Upper lobe of right lung (tissue), 1 donor: ENCODE measurements around the gene IL18R1. TPM values are rescaled to one million over a fixed set of nuclear protein-coding genes. Genes with fewer than 3 reads are reported as not detected.
A peak's percentile ranks its signal among the peaks of the same experiment; 100 is the strongest.

Experiments
- ATAC-seq: fragments of 200-7000 bp; cut with Tn5 transposase; one replicate; pipeline ENCODE4 v1.9.1; 2020; ENCODE audit warnings: mild to moderate bottlenecking, moderate library complexity
- DNase-seq: peaks from one replicate; pipeline ENCODE4 v3.0.0-alpha.2; 2020
- H3K27ac ChIP-seq: fragments of 200-600 bp; one replicate; pipeline ENCODE4 v1.8.0; 2022
- H3K27me3 ChIP-seq: fragments of 200-600 bp; one replicate; pipeline ENCODE4 v1.8.0; 2022; ENCODE audit warnings: mild to moderate bottlenecking
- H3K36me3 ChIP-seq: fragments of 200-600 bp; one replicate; pipeline ENCODE4 v1.8.0; 2022
- H3K4me1 ChIP-seq: fragments of 200-600 bp; one replicate; pipeline ENCODE4 v1.8.0; 2022
- H3K4me3 ChIP-seq: fragments of 200-600 bp; one replicate; pipeline ENCODE4 v1.8.0; 2022; ENCODE audit warnings: mild to moderate bottlenecking
- H3K9me3 ChIP-seq: fragments of 200-600 bp; one replicate; pipeline ENCODE4 v1.8.0; 2022
- CTCF ChIP-seq: fragments of 200-600 bp; IDR thresholded peaks from one replicate; pipeline ENCODE4 v1.8.0; 2022; ENCODE audit warnings: antibody characterized with exemption
- intact Hi-C: fragments of 100-400 bp; cut with DNase I; formaldehyde crosslinking; loops from one replicate; pipeline ENCODE4 v1.11.0; 2022
- total RNA-seq: library from RNA; stranded (reverse); fragmentation: NEBNext Ultra II Directional; extraction: Animal tissue kit (Norgen Biotek cat#: 25700); gene quantifications from one replicate; pipeline ENCODE4 v1.2.1, GENCODE V29; 2021
- donor health status: DM: no; HTN: yes; CAD: no; lungs with severe emphysema.

The IL18R1 gene
- total RNA-seq, 1 donor from 2014 or later, result 26.5 TPM

DNA sequence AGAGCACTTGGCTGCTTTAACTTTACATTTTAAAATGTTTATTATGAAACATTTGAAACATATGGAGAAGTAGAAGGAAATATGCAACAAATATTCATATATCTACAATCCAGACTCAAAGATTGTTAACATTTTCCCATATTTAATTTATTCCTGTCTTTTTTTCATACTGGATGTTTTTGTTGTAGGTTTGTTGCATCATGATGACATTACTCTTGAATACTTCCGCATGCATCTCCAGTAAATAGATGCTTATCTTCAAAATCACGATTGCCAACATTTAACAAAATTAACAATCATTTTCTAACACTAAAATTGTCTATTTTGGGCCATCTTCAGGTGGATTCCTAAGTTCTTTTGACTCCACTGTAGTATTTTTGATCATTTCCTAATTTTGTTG, 46.3 kb downstream of the IL18R1 start:
- no peaks in the 10 kb centered on the region for H3K9me3 ChIP-seq
- no peaks in the 10 kb centered on the region for H3K4me1 ChIP-seq
- no peaks in the 10 kb centered on the region for H3K27me3 ChIP-seq
- no peak overlapping the region for H3K4me3 ChIP-seq
- ATAC-seq (no peak), DNase-seq (no peak)
- H3K36me3 ChIP-seq, result no peaks in the 10 kb centered on the region
- intact Hi-C loops, result no loop called here
- no peak overlapping the region for H3K27ac ChIP-seq
- no peak for TF ChIP-seq CTCF

DNA sequence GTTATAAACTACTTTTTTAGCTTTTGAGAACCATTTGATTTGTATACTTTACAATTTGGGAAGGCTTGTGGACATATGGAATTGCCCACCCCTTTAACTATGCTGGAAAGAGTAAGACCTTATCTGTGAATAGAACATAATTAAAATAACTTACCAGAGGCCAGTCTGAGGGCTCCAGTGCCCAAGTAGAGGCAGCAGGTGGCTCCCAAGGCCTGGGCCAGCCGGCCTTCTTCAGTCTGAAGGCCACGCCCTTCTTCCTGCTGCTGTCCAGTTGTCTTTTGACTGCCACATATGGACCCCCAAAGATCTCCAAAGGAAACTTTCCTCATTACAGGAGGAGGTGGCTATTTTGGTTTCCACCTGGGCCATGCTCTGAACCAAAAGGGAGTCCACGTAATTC, 55.4 kb downstream of the IL18R1 start:
- no peak overlapping the region for H3K4me3 ChIP-seq
- intact Hi-C loops, result no loop called here
- H3K27ac ChIP-seq, result no peak overlapping the region
- TF ChIP-seq CTCF, result no peak
- H3K36me3 ChIP-seq, result no peaks in the 10 kb centered on the region
- H3K4me1 ChIP-seq, result no peaks in the 10 kb centered on the region
- DNase-seq (no peak), ATAC-seq (no peak)
- no peaks in the 10 kb centered on the region for H3K27me3 ChIP-seq
- no peaks in the 10 kb centered on the region for H3K9me3 ChIP-seq

- Histone ChIP-seq H3K4me3 (no peak overlapping the region), H3K27me3 (no peaks in the 10 kb centered on the region), H3K9me3 (no peaks in the 10 kb centered on the region), H3K4me1 (no peaks in the 10 kb centered on the region), H3K36me3 (no peaks in the 10 kb centered on the region), H3K27ac (no peak overlapping the region)
- ATAC-seq (no peak), DNase-seq (no peak)
- intact Hi-C loops, result no loop called here
- no peak for TF ChIP-seq CTCF
Observed at GRCh38 chr2:102412199-102412598, 56.6 kb downstream of the IL18R1 start.

DNA sequence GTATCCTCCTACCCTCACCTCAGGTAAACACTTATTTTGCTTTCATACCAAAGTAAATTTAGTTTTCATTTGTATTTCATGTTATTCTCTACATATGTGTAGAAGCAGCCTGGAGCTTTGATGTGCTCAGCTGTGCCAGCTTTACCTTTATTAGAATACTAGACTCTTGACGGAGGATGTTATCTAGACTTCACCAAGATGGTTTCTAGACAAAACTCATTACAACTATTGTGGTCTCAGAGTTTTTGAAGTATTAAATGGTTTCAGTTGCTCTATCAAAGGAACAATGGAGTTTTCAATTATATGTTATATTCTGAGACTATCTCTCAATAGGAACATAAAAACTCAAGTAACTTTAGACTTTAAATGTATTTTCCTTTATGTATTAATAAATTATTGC, 62.4 kb downstream of the IL18R1 start:
- no peak overlapping the region for H3K4me3 ChIP-seq
- intact Hi-C loops, result no loop called here
- H3K36me3 ChIP-seq, result no peaks in the 10 kb centered on the region
- no peak for TF ChIP-seq CTCF
- DNase-seq, result no peak
- no peaks in the 10 kb centered on the region for H3K4me1 ChIP-seq
- no peaks in the 10 kb centered on the region for H3K9me3 ChIP-seq
- no peak for ATAC-seq
- no peaks in the 10 kb centered on the region for H3K27me3 ChIP-seq
- no peak overlapping the region for H3K27ac ChIP-seq

DNA sequence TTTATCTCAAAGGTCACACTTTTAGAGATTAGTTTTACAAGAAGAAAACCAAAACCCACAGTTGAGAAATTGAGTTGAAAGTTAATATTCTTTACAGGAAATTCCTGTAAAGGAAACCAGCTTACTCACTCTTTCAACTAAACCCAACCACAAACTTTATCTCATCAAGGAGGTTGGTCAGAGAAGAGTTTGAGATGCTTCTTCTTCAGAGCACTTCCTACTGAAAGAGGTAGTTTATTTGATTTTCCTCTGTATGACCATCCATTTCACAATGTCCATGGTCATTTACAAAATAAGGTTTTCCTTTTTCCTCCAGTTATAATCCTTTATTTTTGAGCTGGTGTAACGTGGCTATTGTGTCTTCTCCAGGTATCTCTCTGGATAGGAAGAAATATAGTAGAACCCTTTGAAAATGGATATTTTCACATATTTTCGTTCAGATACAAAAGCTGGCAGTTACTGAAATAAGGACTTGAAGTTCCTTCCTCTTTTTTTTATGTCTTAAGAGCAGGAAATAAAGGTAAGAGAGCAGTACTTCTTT, 62.9 kb downstream of the IL18R1 start:
- no peak for TF ChIP-seq CTCF
- peak overlapping the region; percentile 25 for H3K27ac ChIP-seq
- ATAC-seq (peak; percentile 41), DNase-seq (no peak)
- peak overlapping the region; percentile 12 for H3K4me3 ChIP-seq
- no peaks in the 10 kb centered on the region for H3K36me3 ChIP-seq
- H3K27me3 ChIP-seq, result no peaks in the 10 kb centered on the region
- H3K4me1 ChIP-seq, result no peaks in the 10 kb centered on the region
- no peaks in the 10 kb centered on the region for H3K9me3 ChIP-seq
- intact Hi-C loops, result no loop called here

GRCh38 chr2:102420290-102420689, 64.7 kb downstream of the IL18R1 start:
- no peak overlapping the region for H3K27ac ChIP-seq
- ATAC-seq (no peak), DNase-seq (no peak)
- no peaks in the 10 kb centered on the region for H3K9me3 ChIP-seq
- H3K27me3 ChIP-seq, result no peaks in the 10 kb centered on the region
- intact Hi-C loops, result no loop called here
- H3K4me3 ChIP-seq, result no peak overlapping the region
- no peaks in the 10 kb centered on the region for H3K4me1 ChIP-seq
- no peak for TF ChIP-seq CTCF
- no peaks in the 10 kb centered on the region for H3K36me3 ChIP-seq
